ENCODE measurements around the gene LIPI. TPM values are rescaled to one million over a fixed set of nuclear protein-coding genes. Genes with fewer than 3 reads are reported as not detected.
"Not testable (repeated sequence)": the region's sequence is repeated elsewhere in the genome, so short reads cannot be mapped to it uniquely, and the experiment has no call there.

The LIPI gene
- total and polyA plus RNA-seq, 2 of the 13 experiments (the other 11 are each of a cell fraction or from before 2014, with no cell fraction given), result not detected

- no peak overlapping the region for H2AFZ ChIP-seq (ENCODE audit: low read length)
- no peaks in the 10 kb centered on the region for H3K9me3 ChIP-seq (ENCODE audit: low read length)
- no peak overlapping the region for H3K4me2 ChIP-seq (ENCODE audit: low read depth, low read length)
- WGBS (ENCODE audit: low lambda C conversion rate), result 95% methylated on average over 20 of the region's 29 CpGs
- no peaks in the 10 kb centered on the region for H3K79me2 ChIP-seq (ENCODE audit: insufficient read depth, low read length)
- no peaks in the 10 kb centered on the region for H3K36me3 ChIP-seq (replicated peaks in 1 of 2; ENCODE audit: control insufficient read depth in 1 of 2, insufficient read depth in 2 of 2, low read length in 2 of 2)
- no peak overlapping the region for H3K4me3 ChIP-seq (replicated peaks in 1 of 3; ENCODE audit: insufficient read depth in 1 of 3, low read depth in 2 of 3, low read length in 3 of 3)
- FAIRE-seq (no peak), DNase-seq (ENCODE audit: low spot score) (no peak), ATAC-seq (no peak)
- BruUV-seq (replicated peaks), result no TSS peak
- no peaks in the 10 kb centered on the region for H4K20me1 ChIP-seq (ENCODE audit: insufficient read depth, low read length)
- ChIA-PET POLR2A (no interaction called here), CTCF (ENCODE audit: low intra/inter-chr PET ratio, low total read pairs) (no interaction called here)
- no peaks in the 10 kb centered on the region for H3K27me3 ChIP-seq (ENCODE audit: control insufficient read depth in 1 of 2, insufficient read depth in 2 of 2, low read length in 2 of 2)
- no peak for TF ChIP-seq IKZF1 (IDR thresholded peaks at IDR 0.05)
- no peak for TF ChIP-seq ZNF691 (CRISPR knock-in tag; IDR thresholded peaks at IDR 0.05; ENCODE audit: borderline replicate concordance, low read depth)
- no peak for TF ChIP-seq SUZ12 (IDR thresholded peaks at IDR 0.05; ENCODE audit: low read depth, low read length)
- no peak for TF ChIP-seq ZNF296 (CRISPR knock-in tag; conservative IDR thresholded peaks at IDR 0.05)
- no peak for TF ChIP-seq RXRA (CRISPR knock-in tag; IDR thresholded peaks at IDR 0.05)
- TF ChIP-seq ZNF770 (CRISPR knock-in tag; IDR thresholded peaks at IDR 0.05), result no peak
- TF ChIP-seq ZNF772 (CRISPR knock-in tag; IDR thresholded peaks at IDR 0.05), result no peak
- no peak for TF ChIP-seq NCOA2 (CRISPR knock-in tag; IDR thresholded peaks at IDR 0.05)
- no peak for TF ChIP-seq PRMT3 (CRISPR knock-in tag; IDR thresholded peaks at IDR 0.05; ENCODE audit: borderline replicate concordance, low read depth)
- H3K27ac ChIP-seq (ENCODE audit: extremely low read length, insufficient read depth, low read length), result no peak overlapping the region
- intact Hi-C loops (cut with micrococcal nuclease; ENCODE audit: unreplicated experiment), result no loop called here
- H3K4me1 ChIP-seq (ENCODE audit: insufficient read depth, low read length), result no peaks in the 10 kb centered on the region
- no peak overlapping the region for H3K9ac ChIP-seq (ENCODE audit: insufficient read depth, low read depth, low read length)
- in situ Hi-C loops (cut with HindIII; ENCODE audit: extremely low pct_ligation_motif_present, low pct_unique_long_range_greater_than_20kb), result no loop called here
Observed at GRCh38 chr21:14064296-14064645, 146.5 kb downstream of the LIPI start.

GRCh38 chr21:14063620-14064295, 147.0 kb downstream of the LIPI start:
- H3K4me3 ChIP-seq (replicated peaks in 1 of 3; ENCODE audit: insufficient read depth in 1 of 3, low read depth in 2 of 3, low read length in 3 of 3); intact Hi-C loops (cut with micrococcal nuclease; ENCODE audit: unreplicated experiment); H3K4me2 ChIP-seq (ENCODE audit: low read depth, low read length); DNase-seq (ENCODE audit: low spot score); POLR2A ChIA-PET; CTCF ChIA-PET (ENCODE audit: low intra/inter-chr PET ratio, low total read pairs); H3K9ac ChIP-seq (ENCODE audit: insufficient read depth, low read depth, low read length); H4K20me1 ChIP-seq (ENCODE audit: insufficient read depth, low read length); ATAC-seq; H3K27ac ChIP-seq (ENCODE audit: extremely low read length, insufficient read depth, low read length); H3K79me2 ChIP-seq (ENCODE audit: insufficient read depth, low read length); H3K36me3 ChIP-seq (replicated peaks in 1 of 2; ENCODE audit: control insufficient read depth in 1 of 2, insufficient read depth in 2 of 2, low read length in 2 of 2); H2AFZ ChIP-seq (ENCODE audit: low read length); H3K4me1 ChIP-seq (ENCODE audit: insufficient read depth, low read length); BruUV-seq (replicated peaks); in situ Hi-C loops (cut with HindIII; ENCODE audit: extremely low pct_ligation_motif_present, low pct_unique_long_range_greater_than_20kb); FAIRE-seq; H3K27me3 ChIP-seq (ENCODE audit: control insufficient read depth in 1 of 2, insufficient read depth in 2 of 2, low read length in 2 of 2); H3K9me3 ChIP-seq (ENCODE audit: low read length): not testable (repeated sequence)
- 94% methylated on average over 36 of the region's 57 CpGs for WGBS (ENCODE audit: low lambda C conversion rate)

- H3K9me3 ChIP-seq (ENCODE audit: low read length); CTCF ChIA-PET (ENCODE audit: low intra/inter-chr PET ratio, low total read pairs); H3K4me2 ChIP-seq (ENCODE audit: low read depth, low read length); H3K36me3 ChIP-seq (replicated peaks in 1 of 2; ENCODE audit: control insufficient read depth in 1 of 2, insufficient read depth in 2 of 2, low read length in 2 of 2); POLR2A ChIA-PET; H3K27me3 ChIP-seq (ENCODE audit: control insufficient read depth in 1 of 2, insufficient read depth in 2 of 2, low read length in 2 of 2); H3K4me3 ChIP-seq (replicated peaks in 1 of 3; ENCODE audit: insufficient read depth in 1 of 3, low read depth in 2 of 3, low read length in 3 of 3); intact Hi-C loops (cut with micrococcal nuclease; ENCODE audit: unreplicated experiment); H4K20me1 ChIP-seq (ENCODE audit: insufficient read depth, low read length); in situ Hi-C loops (cut with HindIII; ENCODE audit: extremely low pct_ligation_motif_present, low pct_unique_long_range_greater_than_20kb); BruUV-seq (replicated peaks); H3K4me1 ChIP-seq (ENCODE audit: insufficient read depth, low read length); H3K27ac ChIP-seq (ENCODE audit: extremely low read length, insufficient read depth, low read length); DNase-seq (ENCODE audit: low spot score); H2AFZ ChIP-seq (ENCODE audit: low read length); FAIRE-seq; H3K79me2 ChIP-seq (ENCODE audit: insufficient read depth, low read length); H3K9ac ChIP-seq (ENCODE audit: insufficient read depth, low read depth, low read length); ATAC-seq: not testable (repeated sequence)
- 90% methylated on average over 7 of the region's 19 CpGs for WGBS (ENCODE audit: low lambda C conversion rate)
Observed at GRCh38 chr21:14062684-14063083, 148.1 kb downstream of the LIPI start.

All from HepG2 (cell line).